ENCODE results near the gene CHST7.

The CHST7 gene

GRCh38 chrX:46573892-46574773 is 568 bp downstream of the CHST7 start:
- peak; percentile 69 for DNase-seq

- peak; percentile 56 for DNase-seq
Measured at GRCh38 chrX:46574774-46575381, 1.3 kb downstream of the CHST7 start.

- no peak for DNase-seq
Measured at GRCh38 chrX:46575586-46575985, 2.0 kb downstream of the CHST7 start.

GRCh38 chrX:46575991-46576392 is 2.4 kb downstream of the CHST7 start:
- peak; percentile 26 for DNase-seq

GRCh38 chrX:46576458-46576857 is 2.9 kb downstream of the CHST7 start:
- DNase-seq = no peak

- DNase-seq = no peak
Measured at GRCh38 chrX:46577221-46578005, 3.8 kb downstream of the CHST7 start.

GRCh38 chrX:46579250-46579649 is 5.7 kb downstream of the CHST7 start:
- DNase-seq = no peak

- no peak for DNase-seq
Measured at GRCh38 chrX:46580613-46581012, 7.0 kb downstream of the CHST7 start.

GRCh38 chrX:46582325-46582724 is 8.8 kb downstream of the CHST7 start:
- no peak for DNase-seq

- no peak for DNase-seq
Measured at GRCh38 chrX:46582966-46583365, 9.4 kb downstream of the CHST7 start.

- no peak for DNase-seq
Measured at GRCh38 chrX:46584736-46585135, 11.2 kb downstream of the CHST7 start.

GRCh38 chrX:46587158-46587557 is 13.6 kb downstream of the CHST7 start:
- no peak for DNase-seq

- no peak for DNase-seq
Measured at GRCh38 chrX:46587753-46588171, 14.2 kb downstream of the CHST7 start.

GRCh38 chrX:46588263-46588662 is 14.7 kb downstream of the CHST7 start:
- DNase-seq = peak; percentile 54

- no peak for DNase-seq
Measured at GRCh38 chrX:46589977-46590723, 16.6 kb downstream of the CHST7 start.

- no peak for DNase-seq
Measured at GRCh38 chrX:46595084-46595483, 21.5 kb downstream of the CHST7 start.

GRCh38 chrX:46597208-46597607 is 23.6 kb downstream of the CHST7 start:
- DNase-seq = no peak

- DNase-seq = no peak
Measured at GRCh38 chrX:46597771-46598170, 24.2 kb downstream of the CHST7 start.

GRCh38 chrX:46599051-46599560 is 25.5 kb downstream of the CHST7 start:
- no peak for DNase-seq

- DNase-seq = no peak
Measured at GRCh38 chrX:46601283-46601682, 27.7 kb downstream of the CHST7 start.

GRCh38 chrX:46602468-46603102 is 29.0 kb downstream of the CHST7 start:
- DNase-seq = no peak

- no peak for DNase-seq
Measured at GRCh38 chrX:46607916-46608315, 34.4 kb downstream of the CHST7 start.
